NCI-H1105 (cell line): ENCODE results near the gene KCNE2.
"Not testable (repeated sequence)": the region's sequence is repeated elsewhere in the genome, so short reads cannot be mapped to it uniquely, and the experiment has no call there.

Experiments used
- DNase-seq: peaks from one replicate; lab custom pipeline; 2025; lab: John Stamatoyannopoulos, UW

Gene KCNE2

DNA sequence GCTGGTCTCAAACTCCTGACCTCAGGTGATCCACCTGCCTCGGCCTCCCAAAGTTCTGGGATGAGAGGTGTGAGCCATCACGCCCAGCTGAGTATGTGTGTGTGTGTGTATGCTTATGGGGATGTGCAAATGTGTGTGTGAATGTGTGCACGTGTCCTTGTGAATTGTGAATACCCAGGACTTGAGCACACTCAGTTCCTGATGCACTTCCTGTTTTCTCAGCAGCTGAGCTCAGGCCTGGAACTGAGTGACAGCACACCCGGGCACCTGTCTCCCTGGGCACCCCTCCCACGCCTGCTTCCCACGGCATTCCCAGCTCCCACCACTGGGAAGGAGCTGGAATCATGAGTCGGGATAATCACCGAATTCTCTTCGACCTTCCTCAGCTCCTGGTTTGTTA is 43.5 kb downstream of the KCNE2 start:
- DNase-seq = not testable (repeated sequence)

GRCh38 chr21:34417448-34418077 is 53.8 kb downstream of the KCNE2 start:
- not testable (repeated sequence) for DNase-seq
